ENCODE data around the gene SAAL1. TPM values are rescaled to one million over a fixed set of nuclear protein-coding genes. Genes with fewer than 3 reads are reported as not detected.

The SAAL1 gene
- total RNA-seq, 1 experiment from 2014 or later, result 41.2 TPM

- H3K36me3 ChIP-seq (ENCODE audit: control insufficient read depth in 1 of 2, insufficient read depth in 2 of 2, low read length in 2 of 2), result no peaks in the 10 kb centered on the region
- no peaks in the 10 kb centered on the region for H3K9me2 ChIP-seq (ENCODE audit: insufficient read depth)
- H3K9me3 ChIP-seq (ENCODE audit: control insufficient read depth in 1 of 2, insufficient read depth in 1 of 2, low read depth in 1 of 2, low read length in 2 of 2), result no peaks in the 10 kb centered on the region
- TF ChIP-seq MAX (IDR thresholded peaks at IDR 0.05), result no peak
- no peak for TF ChIP-seq TCF7L2 (IDR thresholded peaks at IDR 0.05; ENCODE audit: borderline replicate concordance, extremely low read depth, insufficient read depth, insufficient read length)
- no peak for TF ChIP-seq ELF1 (IDR thresholded peaks at IDR 0.05; ENCODE audit: borderline replicate concordance, low read depth)
- no peak for TF ChIP-seq SIN3A (IDR thresholded peaks at IDR 0.05; ENCODE audit: low read depth)
- H3K9ac ChIP-seq (ENCODE audit: low read length), result no peak overlapping the region
- H2AFZ ChIP-seq (ENCODE audit: low read depth, low read length, poor library complexity, severe bottlenecking), result no peak overlapping the region
- H4K20me1 ChIP-seq (ENCODE audit: insufficient read depth), result no peaks in the 10 kb centered on the region
- no peak for ATAC-seq
- H3K79me2 ChIP-seq (ENCODE audit: insufficient read depth, low read length), result no peaks in the 10 kb centered on the region
- no peak for DNase-seq (ENCODE audit: low read depth, low spot score)
- ChIA-PET POLR2A (no interaction called here), CTCF (no interaction called here), RAD21 (ENCODE audit: low non-redundant PET in 1 of 2, low total read pairs in 2 of 2, uncharacterized antibody in 2 of 2, unreplicated experiment in 2 of 2) (no interaction called here)
- intact Hi-C loops (cut with micrococcal nuclease), result no loop called here
- H3K4me2 ChIP-seq (ENCODE audit: low read length), result no peak overlapping the region
- no peak overlapping the region for H3K4me3 ChIP-seq (replicated peaks in 1 of 2; ENCODE audit: low read depth in 1 of 2, low read length in 2 of 2)
- no TSS peak for BruUV-seq (replicated peaks)
- H3K27me3 ChIP-seq (ENCODE audit: insufficient read depth, low read length), result no peaks in the 10 kb centered on the region
- H3K27ac ChIP-seq (ENCODE audit: low read depth, low read length), result no peak overlapping the region
- no peaks in the 10 kb centered on the region for H3K4me1 ChIP-seq (ENCODE audit: control insufficient read depth in 1 of 2, insufficient read depth in 2 of 2, low read length in 2 of 2)
Measured at GRCh38 chr11:18050848-18051247, 55.0 kb downstream of the SAAL1 start.

GRCh38 chr11:18046116-18046777, 59.6 kb downstream of the SAAL1 start, which contains the start of gene TPH1:
TPH1 (minus strand) TSS chr11:18046269; CDS start chr11:18040762, 5,507 bp downstream.
- CTCF ChIA-PET, result no interaction called here
- DNase-seq (ENCODE audit: low read depth, low spot score) (no peak), ATAC-seq (no peak)
- no peak within 1 kb of the TSS for H3K4me2 ChIP-seq (ENCODE audit: low read length)
- no TSS peak for BruUV-seq (replicated peaks)
- H3K4me1 ChIP-seq (ENCODE audit: control insufficient read depth in 1 of 2, insufficient read depth in 2 of 2, low read length in 2 of 2), result no peaks in the 10 kb centered on the region
- H2AFZ ChIP-seq (ENCODE audit: low read depth, low read length, poor library complexity, severe bottlenecking), result no peak within 1 kb of the TSS
- intact Hi-C loops (cut with micrococcal nuclease), result no loop called here
- RAD21 ChIA-PET (ENCODE audit: low non-redundant PET in 1 of 2, low total read pairs in 2 of 2, uncharacterized antibody in 2 of 2, unreplicated experiment in 2 of 2), result no interaction called here
- no peaks in the 10 kb centered on the region for H3K9me2 ChIP-seq (ENCODE audit: insufficient read depth)
- H3K4me3 ChIP-seq (replicated peaks in 1 of 2; ENCODE audit: low read depth in 1 of 2, low read length in 2 of 2), result no peak within 1 kb of the TSS
- no peak within 1 kb of the TSS for H3K9ac ChIP-seq (ENCODE audit: low read length)
- no peaks in the 10 kb centered on the region for H3K9me3 ChIP-seq (ENCODE audit: control insufficient read depth in 1 of 2, insufficient read depth in 1 of 2, low read depth in 1 of 2, low read length in 2 of 2)
- POLR2A ChIA-PET, result no interaction called here
- H3K27me3 ChIP-seq (ENCODE audit: insufficient read depth, low read length), result no peaks in the 10 kb centered on the region
- no peaks in the 10 kb centered on the region for H3K36me3 ChIP-seq (ENCODE audit: control insufficient read depth in 1 of 2, insufficient read depth in 2 of 2, low read length in 2 of 2)
- H4K20me1 ChIP-seq (ENCODE audit: insufficient read depth), result no peaks in the 10 kb centered on the region
- H3K27ac ChIP-seq (ENCODE audit: low read depth, low read length), result no peak within 1 kb of the TSS
- H3K79me2 ChIP-seq (ENCODE audit: insufficient read depth, low read length), result no peaks in the 10 kb centered on the region
- no peak for TF ChIP-seq CEBPB (IDR thresholded peaks at IDR 0.05; ENCODE audit: low read depth)
- no peak for TF ChIP-seq ZFX (IDR thresholded peaks at IDR 0.05)
- no peak for TF ChIP-seq SIN3A (IDR thresholded peaks at IDR 0.05; ENCODE audit: low read depth)
- TF ChIP-seq, protein P1, sequence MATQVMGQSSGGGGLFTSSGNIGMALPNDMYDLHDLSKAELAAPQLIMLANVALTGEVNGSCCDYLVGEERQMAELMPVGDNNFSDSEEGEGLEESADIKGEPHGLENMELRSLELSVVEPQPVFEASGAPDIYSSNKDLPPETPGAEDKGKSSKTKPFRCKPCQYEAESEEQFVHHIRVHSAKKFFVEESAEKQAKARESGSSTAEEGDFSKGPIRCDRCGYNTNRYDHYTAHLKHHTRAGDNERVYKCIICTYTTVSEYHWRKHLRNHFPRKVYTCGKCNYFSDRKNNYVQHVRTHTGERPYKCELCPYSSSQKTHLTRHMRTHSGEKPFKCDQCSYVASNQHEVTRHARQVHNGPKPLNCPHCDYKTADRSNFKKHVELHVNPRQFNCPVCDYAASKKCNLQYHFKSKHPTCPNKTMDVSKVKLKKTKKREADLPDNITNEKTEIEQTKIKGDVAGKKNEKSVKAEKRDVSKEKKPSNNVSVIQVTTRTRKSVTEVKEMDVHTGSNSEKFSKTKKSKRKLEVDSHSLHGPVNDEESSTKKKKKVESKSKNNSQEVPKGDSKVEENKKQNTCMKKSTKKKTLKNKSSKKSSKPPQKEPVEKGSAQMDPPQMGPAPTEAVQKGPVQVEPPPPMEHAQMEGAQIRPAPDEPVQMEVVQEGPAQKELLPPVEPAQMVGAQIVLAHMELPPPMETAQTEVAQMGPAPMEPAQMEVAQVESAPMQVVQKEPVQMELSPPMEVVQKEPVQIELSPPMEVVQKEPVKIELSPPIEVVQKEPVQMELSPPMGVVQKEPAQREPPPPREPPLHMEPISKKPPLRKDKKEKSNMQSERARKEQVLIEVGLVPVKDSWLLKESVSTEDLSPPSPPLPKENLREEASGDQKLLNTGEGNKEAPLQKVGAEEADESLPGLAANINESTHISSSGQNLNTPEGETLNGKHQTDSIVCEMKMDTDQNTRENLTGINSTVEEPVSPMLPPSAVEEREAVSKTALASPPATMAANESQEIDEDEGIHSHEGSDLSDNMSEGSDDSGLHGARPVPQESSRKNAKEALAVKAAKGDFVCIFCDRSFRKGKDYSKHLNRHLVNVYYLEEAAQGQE (IDR thresholded peaks at IDR 0.05; ENCODE audit: low read depth), result no peak
- TF ChIP-seq, protein P2, sequence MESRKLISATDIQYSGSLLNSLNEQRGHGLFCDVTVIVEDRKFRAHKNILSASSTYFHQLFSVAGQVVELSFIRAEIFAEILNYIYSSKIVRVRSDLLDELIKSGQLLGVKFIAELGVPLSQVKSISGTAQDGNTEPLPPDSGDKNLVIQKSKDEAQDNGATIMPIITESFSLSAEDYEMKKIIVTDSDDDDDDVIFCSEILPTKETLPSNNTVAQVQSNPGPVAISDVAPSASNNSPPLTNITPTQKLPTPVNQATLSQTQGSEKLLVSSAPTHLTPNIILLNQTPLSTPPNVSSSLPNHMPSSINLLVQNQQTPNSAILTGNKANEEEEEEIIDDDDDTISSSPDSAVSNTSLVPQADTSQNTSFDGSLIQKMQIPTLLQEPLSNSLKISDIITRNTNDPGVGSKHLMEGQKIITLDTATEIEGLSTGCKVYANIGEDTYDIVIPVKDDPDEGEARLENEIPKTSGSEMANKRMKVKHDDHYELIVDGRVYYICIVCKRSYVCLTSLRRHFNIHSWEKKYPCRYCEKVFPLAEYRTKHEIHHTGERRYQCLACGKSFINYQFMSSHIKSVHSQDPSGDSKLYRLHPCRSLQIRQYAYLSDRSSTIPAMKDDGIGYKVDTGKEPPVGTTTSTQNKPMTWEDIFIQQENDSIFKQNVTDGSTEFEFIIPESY (IDR thresholded peaks at IDR 0.05; ENCODE audit: extremely low read depth, insufficient replicate concordance, low read length), result no peak
- TF ChIP-seq EZH2 (IDR thresholded peaks at IDR 0.05), result no peak
- no peak for TF ChIP-seq POLR2AphosphoS5 (IDR thresholded peaks at IDR 0.05; ENCODE audit: low read depth, low read length)
- TF ChIP-seq EZH2phosphoT487 (IDR thresholded peaks at IDR 0.05; ENCODE audit: borderline replicate concordance), result no peak
- no peak for TF ChIP-seq MAX (IDR thresholded peaks at IDR 0.05)
- TF ChIP-seq, protein P3, sequence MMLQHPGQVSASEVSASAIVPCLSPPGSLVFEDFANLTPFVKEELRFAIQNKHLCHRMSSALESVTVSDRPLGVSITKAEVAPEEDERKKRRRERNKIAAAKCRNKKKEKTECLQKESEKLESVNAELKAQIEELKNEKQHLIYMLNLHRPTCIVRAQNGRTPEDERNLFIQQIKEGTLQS (IDR thresholded peaks at IDR 0.05), result no peak
- no peak for TF ChIP-seq RAD21 (IDR thresholded peaks at IDR 0.05; ENCODE audit: low read depth)
- TF ChIP-seq SP1 (IDR thresholded peaks at IDR 0.05; ENCODE audit: low read depth), result no peak
- no peak for TF ChIP-seq JUND (IDR thresholded peaks at IDR 0.05)

All from HCT116 (cell line).